Endothelial cell of umbilical vein (primary cell): ENCODE results near the gene USP48. TPM values are rescaled to one million over a fixed set of nuclear protein-coding genes. Genes with fewer than 3 reads are reported as not detected.

ENCODE experiments used
- BruUV-seq: library from RNA; stranded (reverse); fragments of 400-500 nt; replicated peaks from 2 replicates; lab custom pipeline; 2021; lab: Mats Ljungman, UMichigan
- CTCF ChIA-PET: fragments of 300-600, 350-600 bp; sonication (Branson Sonifier 250); formaldehyde crosslinking; loops from one replicate; lab custom pipeline; 2021; ENCODE audit warnings: antibody characterized with exemption, inconsistent platforms; lab: Charles Lee
- POLR2A ChIA-PET: fragments of 300-600, 350-600 bp; sonication (Branson Sonifier 250); formaldehyde crosslinking; loops from one replicate; lab custom pipeline; 2021; ENCODE audit warnings: antibody characterized with exemption, inconsistent platforms; lab: Charles Lee
- DNase-seq: peaks from one replicate; pipeline ENCODE4 v3.0.0-alpha.2; 2011; ENCODE audit warnings: low read depth, low spot score
- FAIRE-seq: peaks from 2 replicates; lab custom pipeline; 2011; peaks lifted over from hg19 to GRCh38; lab: Jason Lieb, UNC
- H2AFZ ChIP-seq: 2 replicates; pipeline ENCODE4 v1.6.0; 2012; ENCODE audit warnings: low read depth, low read length, control low read depth, inconsistent platforms
- H3K27ac ChIP-seq: 2 replicates; pipeline ENCODE4 v1.5.1; 2011; ENCODE audit warnings: low read depth, mild to moderate bottlenecking, control low read depth, low read length, moderate library complexity; ENCODE audit not compliant: insufficient read depth
- H3K27me3 ChIP-seq, 2 experiments: 2 replicates each; pipeline versions ENCODE4 v1.6.0 to v1.6.1; 2011; ENCODE audit warnings: low read length in 2 of 2, mixed read lengths in 1 of 2; ENCODE audit not compliant: control insufficient read depth in 2 of 2, insufficient read depth in 2 of 2
- H3K36me3 ChIP-seq, 2 experiments: 2 replicates in 1 of 2; 3 replicates in 1 of 2; pipeline ENCODE4 v1.5.1; 2011; ENCODE audit warnings: low read length in 2 of 2, mild to moderate bottlenecking in 1 of 2, moderate library complexity in 1 of 2; ENCODE audit not compliant: control insufficient read depth in 2 of 2, insufficient read depth in 2 of 2; ENCODE audit errors: extremely low read depth in 1 of 2
- H3K4me1 ChIP-seq: 3 replicates; pipeline ENCODE4 v1.5.1; 2011; ENCODE audit warnings: mild to moderate bottlenecking, low read length; ENCODE audit not compliant: control insufficient read depth, insufficient read depth; ENCODE audit errors: extremely low read depth
- H3K4me2 ChIP-seq: 2 replicates; pipeline ENCODE4 v1.6.1; 2011; ENCODE audit warnings: low read length, control low read depth, mixed read lengths; ENCODE audit not compliant: insufficient read depth
- H3K4me3 ChIP-seq, 3 experiments: fragments of 200-600 bp in 1 of 3; sonication (generic), shearing (Covaris generic) in 1 of 3; replicated peaks in 1 of 3; 2 replicates each; pipeline ENCODE4 v1.5.1; 2011 to 2016; ENCODE audit warnings: control low read depth in 3 of 3, low read length in 3 of 3, mild to moderate bottlenecking in 2 of 3, inconsistent platforms in 1 of 3, low read depth in 1 of 3, moderate library complexity in 1 of 3; ENCODE audit not compliant: insufficient read depth in 1 of 3
- H3K79me2 ChIP-seq: 2 replicates; pipeline ENCODE4 v1.6.0; 2012; ENCODE audit warnings: low read length, inconsistent platforms; ENCODE audit not compliant: control insufficient read depth, insufficient read depth
- H3K9ac ChIP-seq: replicated peaks from 2 replicates; pipeline ENCODE3; 2011; ENCODE audit warnings: low read length, control low read depth; ENCODE audit not compliant: insufficient read depth; ENCODE audit errors: extremely low read depth
- H3K9me1 ChIP-seq: replicated peaks from 3 replicates; pipeline ENCODE4 v1.6.0; 2011; ENCODE audit warnings: mild to moderate bottlenecking, low read length; ENCODE audit not compliant: control insufficient read depth, insufficient read depth; ENCODE audit errors: extremely low read depth
- H3K9me3 ChIP-seq: replicated peaks from 2 replicates; pipeline ENCODE4 v1.5.1; 2012; ENCODE audit warnings: low read length, inconsistent platforms; ENCODE audit not compliant: control insufficient read depth, insufficient read depth
- H4K20me1 ChIP-seq: replicated peaks from 2 replicates; pipeline ENCODE3; 2011; ENCODE audit warnings: mild to moderate bottlenecking, low read length; ENCODE audit not compliant: control insufficient read depth, insufficient read depth; ENCODE audit errors: extremely low read depth
- CTCF ChIP-seq, 2 donors: IDR thresholded peaks; 1 replicate in 1 of 2; 2 replicates in 1 of 2; pipeline ENCODE4 v1.5.1; 2011; ENCODE audit warnings: low read length in 2 of 2, mild to moderate bottlenecking in 2 of 2, moderate library complexity in 2 of 2, control low read depth in 1 of 2, inconsistent platforms in 1 of 2, low read depth in 1 of 2; ENCODE audit not compliant: insufficient read depth in 1 of 2; ENCODE audit errors: extremely low read depth in 1 of 2
- EZH2 ChIP-seq: IDR thresholded peaks from 2 replicates; pipeline ENCODE4 v1.6.1; 2012; ENCODE audit warnings: borderline replicate concordance, low read depth, mild to moderate bottlenecking, moderate library complexity, low read length, inconsistent platforms; ENCODE audit not compliant: severe bottlenecking
- FOS ChIP-seq: IDR thresholded peaks from 2 replicates; pipeline ENCODE4 v1.6.1; 2011; ENCODE audit warnings: mild to moderate bottlenecking, low read length, moderate library complexity, borderline replicate concordance; ENCODE audit not compliant: insufficient read depth
- GATA2 ChIP-seq: IDR thresholded peaks from 2 replicates; pipeline ENCODE4 v1.7.0; 2011; ENCODE audit warnings: low read depth, mild to moderate bottlenecking, moderate library complexity, mixed read lengths, low read length; ENCODE audit not compliant: insufficient read length, insufficient read depth
- JUN ChIP-seq: IDR thresholded peaks from 2 replicates; pipeline ENCODE4 v1.6.1; 2011; ENCODE audit warnings: borderline replicate concordance, low read depth; ENCODE audit not compliant: insufficient read length, insufficient read depth
- MAX ChIP-seq: IDR thresholded peaks from 2 replicates; pipeline ENCODE4 v1.6.1; 2011; ENCODE audit not compliant: insufficient read depth, insufficient read length
- MYC ChIP-seq: IDR thresholded peaks from one replicate; pipeline ENCODE4 v1.6.1; 2011; ENCODE audit warnings: mild to moderate bottlenecking, low read depth, low read length
- POLR2A ChIP-seq: IDR thresholded peaks from 2 replicates; pipeline ENCODE4 v1.6.1; 2012; ENCODE audit warnings: low read depth, mild to moderate bottlenecking, control low read depth, low read length
- POLR2AphosphoS5 ChIP-seq: IDR thresholded peaks from 2 replicates; pipeline ENCODE4 v1.6.1; 2012; ENCODE audit warnings: low read depth, mild to moderate bottlenecking, control low read depth, low read length, moderate library complexity; ENCODE audit not compliant: insufficient read depth
- dilution Hi-C: fragments of 300-500 bp; cut with MboI; formaldehyde crosslinking; loops from one replicate; pipeline ENCODE4 v1.15.0; 2019; ENCODE audit warnings: low sequenced_read_pairs; ENCODE audit not compliant: extremely low pct_ligation_motif_present
- intact Hi-C: fragments of 100-400 bp; cut with micrococcal nuclease; formaldehyde crosslinking; loops from one replicate; pipeline ENCODE4 v1.10.0; 2022
- polyA plus RNA-seq, 4 experiments: library from polyadenylated mRNA; depleted of rRNA in 3 of 4; stranded (reverse) in 3 of 4; unstranded in 1 of 4; fragments of >200 nt; gene quantifications; 2 replicates each; pipeline versions ENCODE4 v1.2.1 to v1.2.3, GENCODE V29; 2011 to 2012; ENCODE audit warnings: missing spikeins in 1 of 4
- total RNA-seq: library from RNA; stranded (reverse); gene quantifications from 2 replicates; pipeline ENCODE4 v1.2.3, GENCODE V29; 2021

USP48 gene
- total and polyA plus RNA-seq, 2 donors (not counting 3 experiments of a cell fraction or from before 2014, with no cell fraction given) = 27.2 to 149 TPM

GRCh38 chr1:21652101-21652936 is 130.6 kb downstream of the USP48 start:
- Histone ChIP-seq H3K9ac (no peak overlapping the region), H3K79me2 (no peaks in the 10 kb centered on the region), H3K4me3 (no peak overlapping the region), H3K9me3 (no peaks in the 10 kb centered on the region), H3K27me3 (peaks cover 16 to 22% of the 10 kb centered on the region in 2 experiments), H3K36me3 (no peaks in the 10 kb centered on the region), H3K4me1 (peaks cover 3% of the 10 kb centered on the region), H4K20me1 (no peaks in the 10 kb centered on the region), H3K27ac (no peak overlapping the region), H2AFZ (no peak overlapping the region), H3K9me1 (no peaks in the 10 kb centered on the region), H3K4me2 (no peak overlapping the region)
- CTCF ChIA-PET = interaction anchor here (1.0 kb wide), 2 partner anchors 30 to 282 kb away, joined by 3 read pairs; no protein-coding TSS in a partner anchor
- intact Hi-C loops = no loop called here
- TF ChIP-seq EZH2 = peak; percentile 70
- TF ChIP-seq POLR2A = no peak
- dilution Hi-C loops = no loop called here
- POLR2A ChIA-PET = interaction anchor here (0.6 kb wide), 1 partner anchor 934 kb away, joined by 10 read pairs; no protein-coding TSS in a partner anchor
- BruUV-seq = no TSS peak
- DNase-seq (no peak), FAIRE-seq (no peak)

- no peak overlapping the region for H3K27ac ChIP-seq
- BruUV-seq = no TSS peak
- intact Hi-C loops = no loop called here
- dilution Hi-C loops = no loop called here
- H3K36me3 ChIP-seq = no peaks in the 10 kb centered on the region
- POLR2A ChIA-PET = interaction anchor here (0.6 kb wide), 1 partner anchor 933 kb away, joined by 10 read pairs; no protein-coding TSS in a partner anchor
- no peak for TF ChIP-seq MYC
- TF ChIP-seq GATA2 = no peak
- TF ChIP-seq POLR2AphosphoS5 = no peak
- TF ChIP-seq FOS = no peak
- TF ChIP-seq POLR2A = no peak
- TF ChIP-seq JUN = no peak
- no peak for TF ChIP-seq EZH2
- TF ChIP-seq CTCF (IDR thresholded peaks at IDR 0.05; ENCODE audit: extremely low read depth in 1 of 2, insufficient read depth in 1 of 2, low read depth in 1 of 2, low read length in 2 of 2) = no peak
- TF ChIP-seq MAX = no peak
- H3K27me3 ChIP-seq = peaks cover 16 to 22% of the 10 kb centered on the region in 2 experiments
- H3K4me2 ChIP-seq = no peak overlapping the region
- CTCF ChIA-PET = interaction anchor here (1.0 to 7.2 kb wide), 4 partner anchors 8 to 282 kb away, joined by 3 to 34 read pairs (median 4); no protein-coding TSS in a partner anchor
- no peak overlapping the region for H2AFZ ChIP-seq
- DNase-seq (no peak), FAIRE-seq (no peak)
- H3K4me3 ChIP-seq = no peak overlapping the region
- peaks cover 3% of the 10 kb centered on the region for H3K4me1 ChIP-seq
- no peaks in the 10 kb centered on the region for H3K79me2 ChIP-seq
- H3K9ac ChIP-seq = no peak overlapping the region
- H4K20me1 ChIP-seq = no peaks in the 10 kb centered on the region
- H3K9me3 ChIP-seq = no peaks in the 10 kb centered on the region
- no peaks in the 10 kb centered on the region for H3K9me1 ChIP-seq
Measured at GRCh38 chr1:21651214-21652042, 131.5 kb downstream of the USP48 start.
